A549 treated with CORT108297 at 1 μM for 4 hours (cell line): ENCODE measurements around the gene ZNF385A. TPM values are rescaled to one million over a fixed set of nuclear protein-coding genes. Genes with fewer than 3 reads are reported as not detected.

ENCODE experiments used
- total RNA-seq: library from RNA; stranded (reverse); fragments of 200-300 nt; extraction: Qiagen RNA extraction; gene quantifications from 5 replicates; pipeline ENCODE4 v1.2.3, GENCODE V29; 2022

Gene ZNF385A, protein sequence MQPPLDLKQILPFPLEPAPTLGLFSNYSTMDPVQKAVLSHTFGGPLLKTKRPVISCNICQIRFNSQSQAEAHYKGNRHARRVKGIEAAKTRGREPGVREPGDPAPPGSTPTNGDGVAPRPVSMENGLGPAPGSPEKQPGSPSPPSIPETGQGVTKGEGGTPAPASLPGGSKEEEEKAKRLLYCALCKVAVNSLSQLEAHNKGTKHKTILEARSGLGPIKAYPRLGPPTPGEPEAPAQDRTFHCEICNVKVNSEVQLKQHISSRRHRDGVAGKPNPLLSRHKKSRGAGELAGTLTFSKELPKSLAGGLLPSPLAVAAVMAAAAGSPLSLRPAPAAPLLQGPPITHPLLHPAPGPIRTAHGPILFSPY
- total RNA-seq, result 14.2 to 21.2 TPM (median 20.2 TPM) in 5 replicates

DNA sequence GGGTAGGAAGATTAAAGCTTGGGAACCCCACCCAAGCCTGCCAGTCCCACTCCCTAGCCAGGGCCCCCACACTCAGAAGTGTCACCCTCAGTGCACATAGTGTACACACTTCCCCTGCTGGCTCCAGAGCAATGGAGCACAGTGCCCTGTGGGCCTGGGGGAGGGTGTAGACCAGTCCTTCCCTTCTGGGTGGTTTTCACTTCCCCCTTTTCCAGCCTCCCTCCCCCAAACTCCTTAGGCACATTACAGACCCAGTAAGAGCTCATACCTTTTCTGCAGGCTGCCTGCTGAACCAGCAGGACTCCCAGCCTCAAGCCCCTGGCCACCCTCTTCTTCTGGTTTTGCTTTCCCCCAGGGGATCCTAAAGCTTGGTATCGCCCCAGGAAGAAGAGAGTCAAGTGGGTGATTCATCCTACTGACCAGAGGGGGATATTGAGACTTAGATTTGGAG lies at the start of gene ZNF385A:
TSS of gene ZNF385A (minus strand) at position 143 of the 451 bp plus-strand sequence. CDS start 219 bp downstream, outside the sequence.

DNA sequence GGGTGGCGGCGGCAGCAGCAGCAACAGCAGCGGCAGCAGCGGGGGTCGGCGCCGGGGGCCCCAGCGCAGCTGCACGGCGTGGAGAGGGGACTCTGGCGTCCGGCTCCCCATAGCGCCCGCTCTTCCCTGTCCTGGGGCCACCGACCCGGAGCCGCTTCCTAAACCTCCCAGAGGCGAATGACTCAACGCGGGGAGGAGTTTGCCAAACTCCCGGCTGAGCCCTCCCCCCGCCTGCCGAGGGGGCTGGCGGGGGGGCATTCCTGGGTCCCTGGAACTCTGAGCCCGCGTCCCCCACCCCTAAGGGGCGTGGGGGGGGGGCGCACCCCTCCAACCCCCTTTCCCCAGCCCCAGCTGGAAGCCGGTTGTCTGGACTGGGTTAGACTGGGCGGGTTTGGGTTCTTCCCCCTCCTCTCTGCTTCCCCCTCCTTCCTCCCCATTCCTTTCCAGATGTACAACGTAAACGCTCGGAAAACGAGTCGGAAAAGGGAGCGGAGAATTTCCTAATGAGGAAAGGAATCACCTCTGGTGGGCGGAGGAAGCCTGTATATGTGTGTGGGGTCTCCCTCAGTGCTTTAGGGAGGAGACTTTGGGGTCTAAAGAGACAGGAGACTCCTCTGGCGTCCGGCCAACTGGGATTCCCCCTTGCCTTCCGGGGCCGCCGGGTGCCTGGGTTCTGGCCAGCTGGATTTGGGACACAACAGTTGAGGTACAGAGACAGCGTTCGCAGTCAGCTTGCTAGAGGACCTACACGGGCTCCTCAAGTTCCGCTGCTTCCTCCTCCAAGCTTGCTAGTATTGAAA lies 34.8 kb upstream of the ZNF385A start, which contains the start of gene ITGA5:
TSS of gene ITGA5 (minus strand) at position 179 of the 800 bp plus-strand sequence. CDS start at position 111, 68 bp downstream.

DNA sequence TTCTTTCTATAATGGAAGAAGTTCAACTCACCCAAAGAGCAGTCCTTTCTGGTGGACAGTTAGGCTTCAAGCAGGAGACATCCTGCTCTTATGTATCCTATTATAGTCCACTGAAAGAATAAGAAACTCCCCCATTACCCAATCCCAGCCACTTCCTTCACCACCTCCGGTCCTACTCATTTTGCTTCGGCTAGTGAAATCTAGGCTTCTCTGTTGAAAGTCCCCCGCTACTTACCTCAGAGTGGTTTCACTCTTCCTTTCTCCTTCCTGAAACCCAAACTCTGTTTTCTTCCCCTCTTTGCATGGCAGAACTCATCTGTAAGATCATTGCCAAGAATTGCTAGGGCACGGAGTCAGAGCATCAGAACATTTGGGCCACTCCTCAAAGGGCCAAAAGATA lies 20.1 kb downstream of the ZNF385A start, which contains the start of gene GPR84:
TSS of gene GPR84 (minus strand) at position 74 of the 400 bp plus-strand sequence. CDS start 635 bp downstream, outside the sequence.

DNA sequence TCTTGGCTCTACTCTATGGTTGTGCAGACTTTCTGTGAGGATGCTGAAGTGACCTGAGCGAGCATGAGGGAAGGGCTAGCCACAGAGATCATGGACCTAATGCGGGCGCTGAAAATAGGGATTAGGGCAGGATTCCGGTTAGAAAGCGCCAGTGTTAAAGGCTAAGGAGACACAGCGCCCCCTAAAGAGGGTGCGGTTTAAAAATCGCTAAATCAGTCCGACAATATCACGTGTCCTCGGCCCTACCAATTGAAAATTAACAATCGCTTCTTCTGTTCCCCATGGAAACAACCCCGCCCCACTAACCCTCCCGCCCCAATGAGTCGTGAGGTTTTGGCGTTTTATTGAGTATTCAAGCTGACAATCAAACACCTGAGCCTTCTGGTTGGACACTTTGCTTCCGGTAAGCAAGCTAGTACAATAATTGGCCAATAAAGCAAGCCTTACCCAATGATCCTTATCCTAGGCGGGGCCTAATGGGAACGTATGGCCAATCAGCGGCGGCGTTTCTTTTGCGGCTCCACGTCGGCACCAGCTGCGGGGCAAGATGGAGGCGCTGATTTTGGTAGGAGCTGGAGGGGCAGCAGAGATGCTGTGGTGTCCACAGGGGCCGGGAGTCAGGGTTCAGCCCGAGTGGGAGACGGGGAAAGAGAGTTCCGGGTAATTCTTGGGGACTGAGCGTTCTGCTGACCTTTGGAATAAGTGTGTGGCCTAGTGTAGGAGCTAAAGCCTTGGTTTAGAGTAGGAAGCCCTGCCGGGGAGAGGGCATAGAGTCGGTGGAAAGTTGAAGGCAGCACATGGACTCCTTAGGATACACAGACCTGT lies 59.7 kb downstream of the ZNF385A start, which contains the start of gene COPZ1:
TSS of gene COPZ1 (plus strand) at position 515 of the 825 bp plus-strand sequence. CDS start at position 548, 33 bp downstream.

Other genes starting within 250 kb of the ZNF385A start
- gene SMUG1, start 195.7 kb downstream of the ZNF385A start, total RNA-seq, result 28.5 to 35.6 TPM (median 33.8 TPM) in 5 replicates
- gene CBX5, start 104.6 kb downstream of the ZNF385A start, total RNA-seq, result 21.7 to 26.2 TPM (median 25.2 TPM) in 5 replicates
- gene HNRNPA1, start 104.0 kb downstream of the ZNF385A start, total RNA-seq, result 1,424 to 2,667 TPM (median 1,537 TPM) in 5 replicates
- gene NFE2, start 83.7 kb downstream of the ZNF385A start, total RNA-seq, result 0.11 to 0.14 TPM (median 0.12 TPM) in 3 of 5 replicates, not detected in the others
- gene COPZ1, start 59.6 kb downstream of the ZNF385A start, total RNA-seq, result 209 to 318 TPM (median 228 TPM) in 5 replicates
- not detected in 5 replicates for gene GPR84, start 20.2 kb downstream of the ZNF385A start, total RNA-seq
- gene ITGA5, start 34.5 kb upstream of the ZNF385A start, total RNA-seq, result 112 to 169 TPM (median 151 TPM) in 5 replicates
- not detected in 5 replicates for gene GTSF1, start 88.9 kb upstream of the ZNF385A start, total RNA-seq
- gene NCKAP1L, start 113.0 kb upstream of the ZNF385A start, total RNA-seq, result not detected in 5 replicates
- 0.05 TPM in 2 of 5 replicates, not detected in the others for gene PDE1B, start 164.9 kb upstream of the ZNF385A start, total RNA-seq
- 0.07 to 0.18 TPM (median 0.09 TPM) in 5 replicates for gene PPP1R1A, start 203.9 kb upstream of the ZNF385A start, total RNA-seq